GM20431 (cell line): ENCODE results near the gene AP3M1.

ENCODE experiments used
- in situ Hi-C: fragments of 300-500 bp; cut with MseI, MboI; formaldehyde crosslinking; loops from one replicate; pipeline ENCODE4 v1.15.0; 2020; ENCODE audit warnings: low sequenced_read_pairs; ENCODE audit not compliant: unreplicated experiment

The AP3M1 gene

GRCh38 chr10:74120911-74121310, 29.7 kb downstream of the AP3M1 start:
- in situ Hi-C loops, result no loop called here

GRCh38 chr10:74118804-74119203, 31.8 kb downstream of the AP3M1 start:
- in situ Hi-C loops, result no loop called here

GRCh38 chr10:74117738-74118137, 32.9 kb downstream of the AP3M1 start:
- in situ Hi-C loops, result no loop called here

GRCh38 chr10:74114041-74114448, 36.6 kb downstream of the AP3M1 start:
- in situ Hi-C loops, result no loop called here

GRCh38 chr10:74113546-74113945, 37.1 kb downstream of the AP3M1 start:
- in situ Hi-C loops, result no loop called here

- in situ Hi-C loops, result no loop called here
These were observed 38.8 kb downstream of the AP3M1 start for GRCh38 chr10:74111799-74112198.

GRCh38 chr10:74110120-74110519, 40.5 kb downstream of the AP3M1 start:
- in situ Hi-C loops, result no loop called here

- in situ Hi-C loops, result no loop called here
These were observed 41.2 kb downstream of the AP3M1 start for GRCh38 chr10:74109452-74109851.

- in situ Hi-C loops, result no loop called here
These were observed 43.2 kb downstream of the AP3M1 start for GRCh38 chr10:74107391-74107790.

GRCh38 chr10:74104996-74105395, 45.6 kb downstream of the AP3M1 start:
- in situ Hi-C loops, result no loop called here

- in situ Hi-C loops, result no loop called here
These were observed 46.1 kb downstream of the AP3M1 start for GRCh38 chr10:74104480-74104879.

GRCh38 chr10:74103560-74104258, 46.9 kb downstream of the AP3M1 start:
- in situ Hi-C loops, result no loop called here

- in situ Hi-C loops, result no loop called here
These were observed 50.8 kb downstream of the AP3M1 start for GRCh38 chr10:74099836-74100235.

GRCh38 chr10:74099420-74099819, 51.2 kb downstream of the AP3M1 start:
- in situ Hi-C loops, result no loop called here

- in situ Hi-C loops, result no loop called here
These were observed 52.9 kb downstream of the AP3M1 start for GRCh38 chr10:74097776-74098175.

GRCh38 chr10:74096777-74097176, 53.9 kb downstream of the AP3M1 start:
- in situ Hi-C loops, result no loop called here

- in situ Hi-C loops, result no loop called here
These were observed 56.4 kb downstream of the AP3M1 start for GRCh38 chr10:74094231-74094630.

- in situ Hi-C loops, result no loop called here
These were observed 57.0 kb downstream of the AP3M1 start for GRCh38 chr10:74093530-74094164.

- in situ Hi-C loops, result no loop called here
These were observed 58.3 kb downstream of the AP3M1 start for GRCh38 chr10:74092372-74092771.

- in situ Hi-C loops, result no loop called here
These were observed 61.9 kb downstream of the AP3M1 start for GRCh38 chr10:74088722-74089121.

- in situ Hi-C loops, result no loop called here
These were observed 64.3 kb downstream of the AP3M1 start for GRCh38 chr10:74086317-74086716.

GRCh38 chr10:74084955-74085354, 65.7 kb downstream of the AP3M1 start:
- in situ Hi-C loops, result no loop called here
